NCI-H2029 (cell line): ENCODE measurements around the gene RGS3.

ENCODE experiments used
- DNase-seq: peaks from one replicate; lab custom pipeline; 2025; lab: John Stamatoyannopoulos, UW

The RGS3 gene

GRCh38 chr9:113587471-113588031, 124.0 kb downstream of the RGS3 start:
- no peak for DNase-seq

DNA sequence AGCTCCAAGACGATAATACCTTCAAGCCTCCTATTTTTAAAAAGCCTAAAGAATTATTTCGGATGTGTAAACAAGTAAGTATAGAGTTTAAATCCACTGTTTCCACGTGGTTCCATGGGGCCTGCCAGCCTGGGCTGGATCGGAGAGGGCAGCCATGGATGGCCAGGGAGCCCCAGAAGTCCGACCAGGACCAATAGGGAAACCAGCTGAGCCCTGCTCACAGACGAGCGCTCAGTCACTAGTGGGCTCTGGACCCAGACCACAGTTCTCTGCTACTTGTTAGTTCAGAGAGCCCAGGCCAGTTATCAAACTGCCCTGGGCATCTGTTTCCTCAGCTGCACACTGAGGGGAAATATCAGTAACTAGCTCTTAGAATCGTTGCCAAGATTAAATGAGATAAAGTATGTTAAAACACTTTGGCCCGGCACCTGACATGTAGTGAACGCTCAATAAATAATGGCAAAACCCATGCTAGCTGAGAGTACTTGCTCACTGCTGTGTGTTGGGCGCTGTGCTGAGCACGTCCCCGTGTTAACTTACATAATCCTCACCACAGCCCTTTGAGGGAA, 124.8 kb downstream of the RGS3 start:
- DNase-seq = no peak

GRCh38 chr9:113588936-113589335, 125.4 kb downstream of the RGS3 start:
- DNase-seq = no peak

DNA sequence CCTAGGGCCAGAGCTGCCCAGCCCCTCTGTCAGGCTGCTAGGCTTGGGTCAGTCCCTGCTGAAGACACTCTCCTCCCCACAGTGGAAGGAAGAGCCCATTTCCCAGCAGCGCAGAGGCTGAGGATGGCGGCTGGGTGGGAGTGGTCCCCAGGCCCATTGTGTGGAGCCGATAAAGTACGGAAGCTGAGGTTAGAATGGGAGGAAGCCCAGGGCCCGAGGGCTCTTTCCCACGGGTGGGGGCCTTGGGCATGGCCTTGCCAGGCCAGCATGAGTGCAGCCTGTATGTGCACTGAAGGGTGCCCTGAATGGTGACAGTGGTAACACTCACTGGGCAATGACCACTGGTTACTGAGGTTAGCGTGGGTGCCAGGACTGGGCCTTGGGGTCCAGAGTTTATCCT, 125.9 kb downstream of the RGS3 start:
- DNase-seq = no peak

DNA sequence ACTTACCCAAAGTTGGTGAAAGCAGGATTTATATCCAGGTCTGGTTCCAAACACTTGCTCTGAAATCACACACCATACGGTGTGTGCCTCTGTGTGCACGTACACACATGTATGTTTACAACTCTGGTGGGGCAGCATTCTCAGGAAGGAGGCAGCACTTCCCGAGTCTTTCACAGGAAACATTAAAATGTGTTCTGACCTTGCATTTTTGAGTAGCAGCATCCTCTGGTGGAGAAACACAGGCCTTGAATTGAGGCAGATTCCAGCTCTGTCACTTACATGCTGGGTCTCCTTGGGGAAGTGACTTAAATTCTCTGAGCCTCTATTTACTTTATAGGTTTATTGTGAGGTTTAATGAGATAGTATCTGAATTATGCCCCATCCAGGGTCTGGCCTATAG, 126.4 kb downstream of the RGS3 start:
- DNase-seq = no peak

- no peak for DNase-seq
Measured at GRCh38 chr9:113590389-113590788, 126.9 kb downstream of the RGS3 start.

GRCh38 chr9:113590991-113591898, 127.7 kb downstream of the RGS3 start:
- peak; percentile 38 for DNase-seq

GRCh38 chr9:113591899-113592625, 128.5 kb downstream of the RGS3 start:
- no peak for DNase-seq

DNA sequence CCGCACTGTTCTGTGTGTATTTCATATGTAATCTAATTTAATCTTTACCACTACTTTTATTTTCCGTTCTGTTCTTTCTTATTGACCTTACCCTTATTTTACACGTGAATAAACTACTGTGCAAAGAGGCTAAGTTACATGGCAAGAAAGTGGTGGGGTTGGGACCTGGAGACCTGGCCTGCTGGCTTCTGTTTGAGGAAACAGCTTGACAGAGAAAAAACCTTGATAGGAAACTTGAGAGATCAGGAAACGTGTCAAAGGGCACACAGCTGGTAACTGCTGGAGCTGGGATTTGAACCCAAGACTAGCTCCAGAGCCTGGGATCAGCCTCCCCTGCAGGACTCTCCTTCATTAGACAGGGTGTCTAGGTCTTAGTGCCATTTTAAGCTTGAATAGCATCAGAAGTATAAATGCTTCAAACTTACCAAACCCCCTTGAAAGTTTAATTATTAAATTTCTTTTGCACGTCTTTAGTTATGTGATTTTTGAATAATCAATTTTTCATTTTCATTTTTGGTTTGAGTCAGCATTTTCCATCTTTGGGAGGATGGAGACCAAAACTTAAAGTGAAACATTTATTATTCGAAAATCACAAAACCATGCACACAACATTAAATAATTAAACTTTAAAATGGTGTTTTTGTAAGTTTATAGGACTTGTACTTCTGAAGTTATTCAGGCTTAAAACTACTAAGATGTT, 129.5 kb downstream of the RGS3 start:
- no peak for DNase-seq

GRCh38 chr9:113593682-113594281, 130.3 kb downstream of the RGS3 start:
- no peak for DNase-seq

- no peak for DNase-seq
Measured at GRCh38 chr9:113594484-113595299, 131.2 kb downstream of the RGS3 start.

DNA sequence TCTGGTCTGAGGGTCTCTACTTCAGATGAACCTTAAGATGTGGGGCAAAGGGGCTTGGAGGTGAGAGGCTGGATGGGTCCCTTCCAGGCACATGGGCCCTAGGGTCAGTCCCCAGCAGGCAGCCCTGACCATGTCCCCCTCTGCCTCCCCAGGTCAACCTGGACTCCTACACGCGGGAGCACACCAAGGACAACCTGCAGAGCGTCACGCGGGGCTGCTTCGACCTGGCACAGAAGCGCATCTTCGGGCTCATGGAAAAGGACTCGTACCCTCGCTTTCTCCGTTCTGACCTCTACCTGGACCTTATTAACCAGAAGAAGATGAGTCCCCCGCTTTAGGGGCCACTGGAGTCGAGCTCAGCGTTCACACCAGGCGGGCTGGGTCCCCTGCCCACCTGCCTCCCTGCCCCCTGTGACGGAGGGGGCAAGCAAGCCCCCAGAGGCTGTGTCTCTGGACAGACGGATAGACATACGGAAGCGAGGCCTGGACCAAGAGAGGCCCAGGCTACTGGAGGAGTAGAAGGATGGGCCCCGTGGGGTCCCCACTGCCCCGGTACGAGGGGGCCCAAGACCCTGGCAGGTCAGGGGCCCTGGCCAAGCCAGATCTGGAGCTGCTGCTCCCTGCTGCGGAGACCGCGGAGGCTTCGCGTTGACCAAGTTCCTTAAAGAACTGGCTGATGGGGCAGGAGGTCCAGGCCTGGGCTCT, 133.2 kb downstream of the RGS3 start:
- DNase-seq = no peak

DNA sequence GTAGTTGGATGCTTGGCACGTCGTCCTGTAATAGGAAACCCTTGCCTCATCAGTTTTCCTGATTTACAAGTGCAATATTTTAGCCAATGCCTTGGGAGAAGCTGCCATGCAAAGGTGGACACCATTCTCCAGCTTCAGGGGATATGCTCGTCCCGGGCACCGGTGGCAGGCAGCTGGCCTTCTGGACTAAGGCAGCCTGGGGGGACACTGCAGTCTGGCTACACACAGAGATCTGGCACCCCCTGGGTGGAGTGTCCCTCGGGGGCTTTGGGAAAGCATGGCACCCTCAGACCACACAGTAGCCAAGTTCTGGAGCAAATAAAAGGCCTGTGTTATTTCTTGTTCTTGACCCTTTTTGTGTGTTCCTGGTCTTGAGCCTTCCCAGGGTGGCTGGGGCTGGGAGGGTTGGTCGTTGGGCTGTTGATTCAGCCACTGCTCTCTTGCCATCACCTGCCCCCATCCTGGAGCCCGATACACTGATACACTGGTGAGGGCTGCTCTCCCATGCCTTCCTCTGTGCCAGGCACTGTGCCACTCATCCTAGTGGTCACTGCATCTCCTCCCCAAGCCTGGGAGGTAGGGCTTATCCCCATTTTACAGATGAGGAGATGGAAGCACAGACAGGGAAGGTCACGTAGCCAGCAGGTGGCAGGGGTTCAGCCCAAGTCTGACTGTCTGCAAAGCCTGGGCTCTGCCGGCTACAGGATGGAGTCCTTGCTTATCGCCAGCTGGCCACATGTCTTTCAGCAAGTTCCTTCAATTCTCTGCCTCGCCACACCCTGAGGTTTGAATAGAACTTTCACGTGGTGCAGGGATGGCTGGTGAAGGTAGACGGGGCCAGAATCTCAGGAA, 134.1 kb downstream of the RGS3 start:
- DNase-seq = no peak

- no peak for DNase-seq
Measured at GRCh38 chr9:113598451-113598850, 134.9 kb downstream of the RGS3 start.

DNA sequence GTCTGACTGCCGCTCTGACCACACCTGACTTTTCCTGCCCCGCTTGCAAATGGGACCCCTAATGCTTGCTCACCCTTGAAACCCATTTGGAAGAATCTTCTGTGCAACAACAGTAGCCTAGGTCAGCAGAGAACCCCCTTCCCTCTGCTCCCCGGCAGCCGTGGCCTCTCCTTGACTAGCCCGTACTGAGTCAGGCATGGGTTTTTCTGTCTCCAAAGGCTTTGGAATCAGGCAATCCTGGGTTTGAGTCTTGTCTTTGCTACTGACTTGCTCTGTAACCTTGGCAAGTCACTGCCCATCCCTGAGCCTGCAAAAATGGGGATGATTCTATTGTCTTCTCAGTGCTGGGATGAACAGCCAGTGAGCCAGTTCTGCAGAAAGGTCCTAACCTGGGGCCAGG, 135.4 kb downstream of the RGS3 start:
- no peak for DNase-seq

- DNase-seq = no peak
Measured at GRCh38 chr9:113599646-113600022, 136.1 kb downstream of the RGS3 start.

DNA sequence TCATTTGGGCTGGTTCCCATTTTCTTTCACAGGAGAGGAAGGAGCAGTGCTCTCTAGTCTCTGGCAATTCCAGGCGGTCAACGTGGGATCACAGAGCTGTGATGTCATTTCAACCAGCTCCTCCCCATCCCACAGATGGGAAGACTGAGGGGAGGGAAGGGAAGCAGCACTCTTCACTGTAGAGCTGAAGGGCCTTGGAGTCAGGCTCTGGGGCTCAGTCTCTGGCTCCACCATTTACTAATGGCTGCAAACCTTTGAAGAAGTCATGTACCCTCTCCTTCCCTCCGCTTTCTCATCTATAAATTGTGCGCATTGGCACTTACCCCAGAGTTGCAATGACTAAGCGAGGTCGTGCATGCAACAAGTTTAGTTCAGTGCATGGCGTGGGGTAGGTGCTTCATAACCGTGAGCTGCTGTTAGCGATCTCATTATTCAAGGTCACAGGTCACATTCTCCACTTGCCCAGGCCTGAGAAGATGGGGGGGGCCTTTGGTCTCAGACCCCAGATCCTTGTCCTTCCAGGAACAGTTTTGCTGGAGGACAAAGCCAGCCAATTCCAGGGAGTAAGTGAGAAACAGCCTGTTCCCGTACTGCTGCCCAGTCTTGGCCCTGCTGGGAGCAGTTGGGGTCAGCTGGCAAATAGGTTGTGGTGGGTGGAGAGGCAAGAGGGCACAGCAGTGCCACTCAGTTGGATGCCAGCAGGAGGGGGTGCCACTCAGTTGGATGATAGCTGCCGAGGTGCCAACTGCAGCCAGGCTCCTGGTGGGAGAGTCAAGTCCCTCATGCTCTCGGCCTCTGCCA, 136.7 kb downstream of the RGS3 start:
- no peak for DNase-seq

DNA sequence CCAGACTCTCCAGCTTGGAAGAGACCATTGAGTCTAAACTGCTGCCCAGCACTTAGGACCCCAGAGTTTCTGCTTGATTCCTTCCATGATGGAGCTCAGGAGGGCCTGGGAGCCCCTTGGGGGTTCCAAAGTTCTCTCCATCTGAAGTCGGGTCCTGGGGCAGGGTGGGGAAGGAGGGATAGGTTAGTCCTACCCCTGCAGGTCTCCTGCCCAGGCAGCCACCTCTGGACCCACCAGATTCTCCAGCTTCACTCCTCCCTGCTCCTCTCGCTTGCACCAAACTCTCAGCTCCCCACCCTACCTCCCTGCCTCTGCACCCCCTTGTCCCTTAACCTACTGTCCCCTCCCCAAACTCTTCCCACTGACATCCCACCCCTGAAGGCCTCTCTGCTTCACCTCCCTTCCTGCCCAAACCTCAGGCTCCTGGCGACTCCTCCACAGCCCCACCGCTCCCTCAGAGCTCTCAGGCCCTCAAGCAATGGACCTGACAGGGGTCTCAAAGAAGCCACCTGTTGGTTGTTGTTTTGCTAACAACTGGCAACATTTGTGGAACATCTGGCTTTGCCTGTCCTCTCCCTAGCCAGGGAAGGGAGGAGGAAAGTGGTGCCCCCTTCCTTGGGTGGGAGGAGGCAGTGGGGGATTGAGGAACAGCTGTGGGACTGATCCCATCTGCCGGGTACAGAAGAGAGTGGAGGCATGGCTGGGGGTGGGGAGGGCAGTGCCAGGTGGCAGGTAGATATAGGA, 137.5 kb downstream of the RGS3 start:
- DNase-seq = no peak
